Keratinocyte (primary cell): ENCODE measurements around the gene CLIC3.

Experiments
- EZH2 ChIP-seq: IDR thresholded peaks from one replicate; pipeline ENCODE4 v1.6.1; 2012; ENCODE audit warnings: inconsistent platforms, mild to moderate bottlenecking, low read length, moderate library complexity
- TF ChIP-seq, protein P1 (sequence below), 3 experiments: IDR thresholded peaks in 1 of 3; conservative IDR thresholded peaks in 1 of 3; optimal IDR thresholded peaks in 1 of 3; 2 replicates in 2 of 3; 3 replicates in 1 of 3; pipeline versions ENCODE3 to v1.5.1; 2011; ENCODE audit warnings: low read length in 3 of 3, mild to moderate bottlenecking in 3 of 3, moderate library complexity in 2 of 3, control low read depth in 1 of 3, inconsistent platforms in 1 of 3; ENCODE audit not compliant: insufficient read depth in 2 of 3; ENCODE audit errors: extremely low read depth in 1 of 3

- TF ChIP-seq, protein P1, sequence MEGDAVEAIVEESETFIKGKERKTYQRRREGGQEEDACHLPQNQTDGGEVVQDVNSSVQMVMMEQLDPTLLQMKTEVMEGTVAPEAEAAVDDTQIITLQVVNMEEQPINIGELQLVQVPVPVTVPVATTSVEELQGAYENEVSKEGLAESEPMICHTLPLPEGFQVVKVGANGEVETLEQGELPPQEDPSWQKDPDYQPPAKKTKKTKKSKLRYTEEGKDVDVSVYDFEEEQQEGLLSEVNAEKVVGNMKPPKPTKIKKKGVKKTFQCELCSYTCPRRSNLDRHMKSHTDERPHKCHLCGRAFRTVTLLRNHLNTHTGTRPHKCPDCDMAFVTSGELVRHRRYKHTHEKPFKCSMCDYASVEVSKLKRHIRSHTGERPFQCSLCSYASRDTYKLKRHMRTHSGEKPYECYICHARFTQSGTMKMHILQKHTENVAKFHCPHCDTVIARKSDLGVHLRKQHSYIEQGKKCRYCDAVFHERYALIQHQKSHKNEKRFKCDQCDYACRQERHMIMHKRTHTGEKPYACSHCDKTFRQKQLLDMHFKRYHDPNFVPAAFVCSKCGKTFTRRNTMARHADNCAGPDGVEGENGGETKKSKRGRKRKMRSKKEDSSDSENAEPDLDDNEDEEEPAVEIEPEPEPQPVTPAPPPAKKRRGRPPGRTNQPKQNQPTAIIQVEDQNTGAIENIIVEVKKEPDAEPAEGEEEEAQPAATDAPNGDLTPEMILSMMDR (optimal IDR thresholded peaks at IDR 0.05 in 1 of 3, IDR thresholded peaks at IDR 0.05 in 1 of 3, conservative IDR thresholded peaks at IDR 0.05 in 1 of 3; ENCODE audit: extremely low read depth in 1 of 3, insufficient read depth in 2 of 3, low read length in 3 of 3): no peak
- no peak for TF ChIP-seq EZH2
Observed at GRCh38 chr9:137038916-137039315, 42.5 kb upstream of the CLIC3 start.
